Caki2 (cell line): ENCODE measurements around the gene EGLN2. TPM values are rescaled to one million over a fixed set of nuclear protein-coding genes. Genes with fewer than 3 reads are reported as not detected.
A peak's percentile ranks its signal among the peaks of the same experiment; 100 is the strongest.
"Not testable (repeated sequence)": the region's sequence is repeated elsewhere in the genome, so short reads cannot be mapped to it uniquely, and the experiment has no call there.

Experiments used
- DNase-seq: peaks from one replicate; pipeline ENCODE4 v3.0.0-alpha.2; 2015; ENCODE audit warnings: low read depth
- in situ Hi-C: cut with HindIII; loops from 2 replicates; pipeline ENCODE4 v1.10.0; 2016; ENCODE audit warnings: low sequenced_read_pairs, low pct_unique_long_range_greater_than_20kb, mixed read lengths
- total RNA-seq: library from RNA; depleted of rRNA; stranded (reverse); fragments of >200 nt; shearing (Covaris generic); gene quantifications from 2 replicates; pipeline ENCODE4 v1.2.3, GENCODE V29; 2014; ENCODE audit warnings: low replicate concordance; rRNA removed

EGLN2 gene
- total RNA-seq, result 98.8 and 138 TPM in 2 replicates

- in situ Hi-C loops, result no loop called here
- DNase-seq, result peak; percentile 100
These were observed at the start of gene EGLN2 for GRCh38 chr19:40798683-40799557. EGLN2 (plus strand) TSS chr19:40799191; CDS start chr19:40800573, 1,382 bp downstream.

DNA sequence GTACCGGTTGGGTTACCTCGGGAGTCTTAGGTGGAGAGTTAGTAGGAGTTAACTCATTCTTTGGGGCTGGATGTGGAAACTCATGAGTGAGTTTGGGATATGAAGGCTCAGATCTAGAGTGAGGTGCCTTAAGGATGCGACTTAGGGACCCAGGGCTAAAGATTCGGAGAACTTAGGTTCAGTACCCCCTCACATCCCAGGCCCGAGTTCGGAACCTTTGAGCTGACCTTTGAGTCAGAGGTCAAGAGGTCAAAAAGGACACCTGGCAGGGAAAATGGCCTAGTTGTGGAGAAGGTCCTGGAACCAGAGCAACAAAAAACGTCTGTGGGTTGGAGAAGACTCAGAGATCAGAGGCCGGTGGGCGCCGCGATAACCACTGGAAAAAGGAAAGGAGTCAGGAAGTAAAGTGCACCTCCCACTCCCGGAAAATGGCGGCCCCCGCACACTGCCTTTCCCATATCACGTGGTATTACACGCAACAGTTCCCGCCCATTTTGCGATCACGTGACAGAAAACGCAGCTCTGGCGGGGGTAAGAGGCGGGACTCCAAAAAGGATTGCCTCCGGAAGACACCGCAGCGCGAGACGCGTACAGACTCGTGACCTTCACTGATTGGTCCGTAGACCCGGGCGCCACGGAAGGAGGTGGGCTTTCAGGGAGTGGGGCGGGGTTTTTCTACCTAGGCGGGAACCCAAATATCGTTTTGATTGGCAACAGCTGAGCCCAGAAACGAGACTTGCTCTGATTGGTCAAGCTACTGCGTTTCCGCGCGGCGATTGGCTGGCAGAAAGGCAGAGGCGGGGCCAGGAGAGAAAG, 48.7 kb upstream of the EGLN2 start, which contains the start of gene ACTMAP:
Gene ACTMAP, minus strand, starts transcription at position 420 of the 816 bp plus-strand sequence. CDS start 674 bp downstream, outside the sequence.
- peak; percentile 100 for DNase-seq
- in situ Hi-C loops, result no loop called here

DNA sequence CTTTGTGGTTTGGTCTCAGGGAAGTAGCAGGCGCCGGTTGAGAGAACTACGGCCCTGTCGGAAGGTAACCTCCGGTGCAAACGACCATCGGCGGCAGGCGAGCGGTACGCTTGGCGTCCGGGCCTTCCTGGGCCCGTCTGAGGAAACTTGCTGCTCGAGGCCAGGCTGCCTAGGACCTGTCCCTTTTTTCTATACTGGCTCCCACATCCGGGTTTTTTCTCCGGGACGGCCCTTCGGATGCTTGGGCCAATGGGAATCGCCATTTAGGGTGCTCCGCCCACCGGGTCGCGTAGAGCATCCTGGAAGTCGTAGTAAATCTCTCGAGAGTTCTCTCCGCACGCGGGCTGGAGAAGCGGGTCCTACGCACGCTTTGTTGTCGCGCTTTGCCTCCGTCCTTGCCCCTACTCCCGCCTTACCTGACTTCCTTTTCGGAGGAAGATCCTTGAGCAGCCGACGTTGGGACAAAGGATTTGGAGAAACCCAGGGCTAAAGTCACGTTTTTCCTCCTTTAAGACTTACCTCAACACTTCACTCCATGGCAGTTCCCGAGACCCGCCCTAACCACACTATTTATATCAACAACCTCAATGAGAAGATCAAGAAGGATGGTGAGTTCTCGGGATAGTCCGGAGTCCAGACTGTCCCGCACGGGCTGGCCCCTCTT, 48.0 kb upstream of the EGLN2 start, which contains the start of gene SNRPA:
Gene SNRPA, plus strand, starts transcription at position 330 of the 664 bp plus-strand sequence. Its CDS starts 206 bp downstream, at position 536.
- in situ Hi-C loops, result no loop called here
- DNase-seq, result no peak

DNA sequence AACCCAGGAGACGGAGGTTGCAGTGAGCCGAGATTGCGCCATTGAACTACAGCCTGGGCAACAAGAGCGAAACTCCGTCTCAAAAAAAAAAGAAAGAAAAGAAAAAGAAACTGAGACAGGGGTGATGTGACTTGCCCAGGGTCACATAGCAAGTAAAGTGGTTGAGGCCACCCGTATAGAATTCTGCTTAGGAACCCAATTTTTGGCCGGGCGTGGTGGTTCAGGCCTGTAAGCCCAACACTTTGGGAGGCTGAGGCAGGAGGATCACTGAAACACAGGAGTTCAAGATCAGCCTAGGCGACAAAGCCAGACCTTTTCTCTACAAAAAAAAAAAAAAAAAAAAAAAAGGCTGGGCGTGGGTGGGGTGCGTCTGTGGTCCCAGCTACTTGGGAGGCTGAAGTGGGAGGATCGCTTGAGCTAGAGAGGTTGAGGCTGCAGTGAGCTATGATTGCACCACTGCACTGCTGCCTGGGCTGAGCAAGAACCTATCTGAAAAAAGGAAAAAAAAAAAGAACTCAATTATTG, 46.7 kb upstream of the EGLN2 start:
- in situ Hi-C loops, result no loop called here
- DNase-seq, result no peak

DNA sequence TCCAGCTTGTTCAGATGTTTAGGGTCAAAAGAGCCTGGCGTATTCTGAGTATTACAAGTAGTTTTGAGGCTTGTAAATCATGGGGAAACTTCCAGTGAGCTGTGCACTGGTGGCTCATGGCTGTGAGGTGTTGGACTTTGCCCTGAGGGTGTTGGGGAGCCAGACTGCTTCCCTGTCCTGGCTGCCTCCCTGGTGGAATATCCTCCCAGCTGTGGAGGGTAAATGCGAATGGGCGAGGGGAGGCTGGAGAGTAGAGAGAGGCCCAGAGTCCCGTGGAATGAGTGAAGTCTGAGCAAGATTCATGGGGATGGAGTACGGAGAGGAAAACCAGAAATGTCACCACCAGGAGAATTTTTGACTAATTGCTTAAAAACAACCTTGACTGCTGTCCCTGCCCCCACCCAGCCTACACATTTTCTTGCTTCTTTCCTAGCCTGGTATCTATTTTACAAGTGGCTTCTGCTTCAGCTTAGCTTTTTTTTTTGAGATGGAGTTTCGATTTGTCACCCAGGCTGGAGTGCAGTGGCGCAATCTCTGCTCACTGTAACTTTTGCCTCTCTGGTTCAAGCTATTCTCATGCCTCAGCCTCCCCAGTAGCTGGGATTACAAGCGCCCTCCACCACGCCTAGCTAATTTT, 44.3 kb upstream of the EGLN2 start:
- no peak for DNase-seq
- in situ Hi-C loops, result no loop called here

DNA sequence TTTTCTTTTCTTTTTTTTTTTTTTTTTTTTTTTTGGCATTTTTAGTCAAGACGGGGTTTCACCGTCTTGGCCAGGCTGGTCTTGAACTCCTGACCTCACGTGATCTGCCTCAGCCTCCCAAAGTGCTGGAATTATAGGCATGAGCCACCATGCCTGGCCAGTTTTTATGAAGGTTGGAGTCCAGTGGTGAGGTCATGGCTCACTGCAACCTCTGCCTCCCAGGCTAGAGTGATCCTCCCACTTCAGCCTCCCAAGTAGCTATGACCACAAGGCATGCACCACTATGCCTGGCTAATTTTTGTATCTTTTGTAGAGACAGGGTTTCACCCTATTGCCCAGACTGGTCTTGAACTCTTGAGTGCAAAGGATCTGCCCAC, 43.8 kb upstream of the EGLN2 start:
- DNase-seq, result no peak
- in situ Hi-C loops, result no loop called here

GRCh38 chr19:40755791-40756190, 43.2 kb upstream of the EGLN2 start:
- in situ Hi-C loops, result no loop called here
- no peak for DNase-seq

- in situ Hi-C loops, result no loop called here
- DNase-seq, result no peak
These were observed 42.4 kb upstream of the EGLN2 start for GRCh38 chr19:40756502-40757110.

GRCh38 chr19:40758491-40758890, 40.5 kb upstream of the EGLN2 start:
- DNase-seq, result no peak
- in situ Hi-C loops, result no loop called here

DNA sequence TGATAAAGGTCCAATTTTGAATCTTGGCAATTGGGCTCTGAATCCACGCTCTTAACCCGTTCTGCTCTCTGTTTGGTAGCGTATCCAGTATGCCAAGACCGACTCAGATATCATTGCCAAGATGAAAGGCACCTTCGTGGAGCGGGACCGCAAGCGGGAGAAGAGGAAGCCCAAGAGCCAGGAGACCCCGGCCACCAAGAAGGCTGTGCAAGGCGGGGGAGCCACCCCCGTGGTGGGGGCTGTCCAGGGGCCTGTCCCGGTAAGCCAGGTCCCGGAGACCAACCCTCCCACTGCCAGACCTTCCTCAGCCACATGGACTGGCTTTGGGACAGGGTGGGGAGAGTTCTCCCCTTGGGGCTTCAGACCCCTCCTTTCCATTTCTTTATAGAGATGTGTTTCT, 39.6 kb upstream of the EGLN2 start:
- no peak for DNase-seq
- in situ Hi-C loops, result no loop called here

GRCh38 chr19:40762754-40763470, 36.1 kb upstream of the EGLN2 start:
- no peak for DNase-seq
- in situ Hi-C loops, result no loop called here

GRCh38 chr19:40763526-40763925, 35.5 kb upstream of the EGLN2 start:
- no peak for DNase-seq
- in situ Hi-C loops, result no loop called here

DNA sequence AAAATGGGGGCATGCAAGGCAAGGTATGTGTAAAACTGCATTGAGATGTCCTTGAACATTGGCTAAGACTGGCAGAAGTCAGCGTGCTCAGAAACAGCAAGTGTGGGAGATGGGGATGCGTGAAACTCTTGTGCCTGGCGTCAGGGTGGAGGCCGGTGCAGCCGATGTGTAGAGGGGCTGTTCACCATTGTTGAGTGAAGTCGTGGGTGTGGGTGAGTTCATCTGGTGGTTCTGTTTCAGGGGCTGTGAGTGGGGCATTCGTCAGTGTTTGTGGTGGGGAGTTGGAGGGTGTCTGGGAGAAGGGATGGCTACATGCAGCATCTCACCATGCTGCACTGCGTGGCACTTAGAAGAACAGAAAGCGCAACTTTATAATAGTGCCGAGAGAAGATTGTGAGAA, 35.0 kb upstream of the EGLN2 start:
- in situ Hi-C loops, result no loop called here
- no peak for DNase-seq

DNA sequence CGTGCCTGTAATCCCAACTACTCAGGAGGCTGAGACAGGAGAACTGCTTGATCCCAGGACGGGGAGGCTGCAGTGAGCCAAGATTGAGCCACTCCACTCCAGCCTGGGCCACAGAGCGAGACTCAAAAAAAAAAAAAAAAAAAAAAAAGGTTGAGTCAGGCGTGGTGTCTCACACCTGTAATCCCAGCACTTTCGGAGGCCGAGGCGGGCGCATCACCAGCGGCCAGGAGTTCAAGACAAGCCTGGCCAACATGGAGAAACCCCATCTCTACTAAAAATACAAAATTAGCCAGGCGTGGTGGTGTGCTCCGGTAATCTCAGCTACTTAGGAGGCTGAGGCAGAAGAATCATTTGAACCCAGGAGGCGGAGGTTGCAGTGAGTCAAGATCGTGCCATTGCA, 32.6 kb upstream of the EGLN2 start:
- in situ Hi-C loops, DNase-seq: not testable (repeated sequence)

- in situ Hi-C loops, result no loop called here
- DNase-seq, result no peak
These were observed 30.1 kb upstream of the EGLN2 start for GRCh38 chr19:40768869-40769268.

GRCh38 chr19:40771101-40771862, 27.7 kb upstream of the EGLN2 start:
- DNase-seq, result peak; percentile 60

More at GRCh38 chr19:40771101-40771862, 27.7 kb upstream of the EGLN2 start:
- in situ Hi-C loops, result not testable (repeated sequence)
